Endothelial cell of umbilical vein (primary cell): Measurements from ENCODE around the gene DIAPH1. TPM values are rescaled to one million over a fixed set of nuclear protein-coding genes. Genes with fewer than 3 reads are reported as not detected.

Source experiments
- BruUV-seq: library from RNA; stranded (reverse); fragments of 400-500 nt; replicated peaks from 2 replicates; lab custom pipeline; 2021; lab: Mats Ljungman, UMichigan
- CTCF ChIA-PET: fragments of 300-600, 350-600 bp; sonication (Branson Sonifier 250); formaldehyde crosslinking; loops from one replicate; lab custom pipeline; 2021; ENCODE audit warnings: antibody characterized with exemption, inconsistent platforms; lab: Charles Lee
- POLR2A ChIA-PET: fragments of 300-600, 350-600 bp; sonication (Branson Sonifier 250); formaldehyde crosslinking; loops from one replicate; lab custom pipeline; 2021; ENCODE audit warnings: antibody characterized with exemption, inconsistent platforms; lab: Charles Lee
- DNase-seq: peaks from one replicate; pipeline ENCODE4 v3.0.0-alpha.2; 2011; ENCODE audit warnings: low read depth, low spot score
- FAIRE-seq: peaks from 2 replicates; lab custom pipeline; 2011; peaks lifted over from hg19 to GRCh38; lab: Jason Lieb, UNC
- H2AFZ ChIP-seq: 2 replicates; pipeline ENCODE4 v1.6.0; 2012; ENCODE audit warnings: low read depth, low read length, control low read depth, inconsistent platforms
- H3K27ac ChIP-seq: 2 replicates; pipeline ENCODE4 v1.5.1; 2011; ENCODE audit warnings: low read depth, mild to moderate bottlenecking, control low read depth, low read length, moderate library complexity; ENCODE audit not compliant: insufficient read depth
- H3K27me3 ChIP-seq, 2 experiments: 2 replicates each; pipeline versions ENCODE4 v1.6.0 to v1.6.1; 2011; ENCODE audit warnings: low read length in 2 of 2, mixed read lengths in 1 of 2; ENCODE audit not compliant: control insufficient read depth in 2 of 2, insufficient read depth in 2 of 2
- H3K36me3 ChIP-seq, 2 experiments: 2 replicates in 1 of 2; 3 replicates in 1 of 2; pipeline ENCODE4 v1.5.1; 2011; ENCODE audit warnings: low read length in 2 of 2, mild to moderate bottlenecking in 1 of 2, moderate library complexity in 1 of 2; ENCODE audit not compliant: control insufficient read depth in 2 of 2, insufficient read depth in 2 of 2; ENCODE audit errors: extremely low read depth in 1 of 2
- H3K4me1 ChIP-seq: 3 replicates; pipeline ENCODE4 v1.5.1; 2011; ENCODE audit warnings: mild to moderate bottlenecking, low read length; ENCODE audit not compliant: control insufficient read depth, insufficient read depth; ENCODE audit errors: extremely low read depth
- H3K4me2 ChIP-seq: 2 replicates; pipeline ENCODE4 v1.6.1; 2011; ENCODE audit warnings: low read length, control low read depth, mixed read lengths; ENCODE audit not compliant: insufficient read depth
- H3K4me3 ChIP-seq, 3 experiments: fragments of 200-600 bp in 1 of 3; sonication (generic), shearing (Covaris generic) in 1 of 3; replicated peaks in 1 of 3; 2 replicates each; pipeline ENCODE4 v1.5.1; 2011 to 2016; ENCODE audit warnings: control low read depth in 3 of 3, low read length in 3 of 3, mild to moderate bottlenecking in 2 of 3, inconsistent platforms in 1 of 3, low read depth in 1 of 3, moderate library complexity in 1 of 3; ENCODE audit not compliant: insufficient read depth in 1 of 3
- H3K79me2 ChIP-seq: 2 replicates; pipeline ENCODE4 v1.6.0; 2012; ENCODE audit warnings: low read length, inconsistent platforms; ENCODE audit not compliant: control insufficient read depth, insufficient read depth
- H3K9ac ChIP-seq: replicated peaks from 2 replicates; pipeline ENCODE3; 2011; ENCODE audit warnings: low read length, control low read depth; ENCODE audit not compliant: insufficient read depth; ENCODE audit errors: extremely low read depth
- H3K9me1 ChIP-seq: replicated peaks from 3 replicates; pipeline ENCODE4 v1.6.0; 2011; ENCODE audit warnings: mild to moderate bottlenecking, low read length; ENCODE audit not compliant: control insufficient read depth, insufficient read depth; ENCODE audit errors: extremely low read depth
- H3K9me3 ChIP-seq: replicated peaks from 2 replicates; pipeline ENCODE4 v1.5.1; 2012; ENCODE audit warnings: low read length, inconsistent platforms; ENCODE audit not compliant: control insufficient read depth, insufficient read depth
- H4K20me1 ChIP-seq: replicated peaks from 2 replicates; pipeline ENCODE3; 2011; ENCODE audit warnings: mild to moderate bottlenecking, low read length; ENCODE audit not compliant: control insufficient read depth, insufficient read depth; ENCODE audit errors: extremely low read depth
- CTCF ChIP-seq, 2 donors: IDR thresholded peaks; 1 replicate in 1 of 2; 2 replicates in 1 of 2; pipeline ENCODE4 v1.5.1; 2011; ENCODE audit warnings: low read length in 2 of 2, mild to moderate bottlenecking in 2 of 2, moderate library complexity in 2 of 2, control low read depth in 1 of 2, inconsistent platforms in 1 of 2, low read depth in 1 of 2; ENCODE audit not compliant: insufficient read depth in 1 of 2; ENCODE audit errors: extremely low read depth in 1 of 2
- EZH2 ChIP-seq: IDR thresholded peaks from 2 replicates; pipeline ENCODE4 v1.6.1; 2012; ENCODE audit warnings: borderline replicate concordance, low read depth, mild to moderate bottlenecking, moderate library complexity, low read length, inconsistent platforms; ENCODE audit not compliant: severe bottlenecking
- FOS ChIP-seq: IDR thresholded peaks from 2 replicates; pipeline ENCODE4 v1.6.1; 2011; ENCODE audit warnings: mild to moderate bottlenecking, low read length, moderate library complexity, borderline replicate concordance; ENCODE audit not compliant: insufficient read depth
- GATA2 ChIP-seq: IDR thresholded peaks from 2 replicates; pipeline ENCODE4 v1.7.0; 2011; ENCODE audit warnings: low read depth, mild to moderate bottlenecking, moderate library complexity, mixed read lengths, low read length; ENCODE audit not compliant: insufficient read length, insufficient read depth
- JUN ChIP-seq: IDR thresholded peaks from 2 replicates; pipeline ENCODE4 v1.6.1; 2011; ENCODE audit warnings: borderline replicate concordance, low read depth; ENCODE audit not compliant: insufficient read length, insufficient read depth
- MAX ChIP-seq: IDR thresholded peaks from 2 replicates; pipeline ENCODE4 v1.6.1; 2011; ENCODE audit not compliant: insufficient read depth, insufficient read length
- MYC ChIP-seq: IDR thresholded peaks from one replicate; pipeline ENCODE4 v1.6.1; 2011; ENCODE audit warnings: mild to moderate bottlenecking, low read depth, low read length
- POLR2AphosphoS5 ChIP-seq: IDR thresholded peaks from 2 replicates; pipeline ENCODE4 v1.6.1; 2012; ENCODE audit warnings: low read depth, mild to moderate bottlenecking, control low read depth, low read length, moderate library complexity; ENCODE audit not compliant: insufficient read depth
- dilution Hi-C: fragments of 300-500 bp; cut with MboI; formaldehyde crosslinking; loops from one replicate; pipeline ENCODE4 v1.15.0; 2019; ENCODE audit warnings: low sequenced_read_pairs; ENCODE audit not compliant: extremely low pct_ligation_motif_present
- intact Hi-C: fragments of 100-400 bp; cut with micrococcal nuclease; formaldehyde crosslinking; loops from one replicate; pipeline ENCODE4 v1.10.0; 2022
- polyA plus RNA-seq, 4 experiments: library from polyadenylated mRNA; depleted of rRNA in 3 of 4; stranded (reverse) in 3 of 4; unstranded in 1 of 4; fragments of >200 nt; gene quantifications; 2 replicates each; pipeline versions ENCODE4 v1.2.1 to v1.2.3, GENCODE V29; 2011 to 2012; ENCODE audit warnings: missing spikeins in 1 of 4
- total RNA-seq: library from RNA; stranded (reverse); gene quantifications from 2 replicates; pipeline ENCODE4 v1.2.3, GENCODE V29; 2021

DIAPH1 gene
- total and polyA plus RNA-seq, 2 donors (not counting 3 experiments of a cell fraction or from before 2014, with no cell fraction given), result 68.6 to 105 TPM

GRCh38 chr5:141597814-141598213 is 21.0 kb downstream of the DIAPH1 start:
- no peaks in the 10 kb centered on the region for H4K20me1 ChIP-seq
- H3K36me3 ChIP-seq, result no peaks in the 10 kb centered on the region
- H3K4me3 ChIP-seq, result no peak overlapping the region
- H2AFZ ChIP-seq, result no peak overlapping the region
- no peaks in the 10 kb centered on the region for H3K27me3 ChIP-seq
- DNase-seq, result no peak
- no peak for TF ChIP-seq MAX
- no peak for TF ChIP-seq POLR2AphosphoS5
- no peak for TF ChIP-seq JUN
- H3K9me3 ChIP-seq, result no peaks in the 10 kb centered on the region
- dilution Hi-C loops, result no loop called here
- ChIA-PET CTCF (interaction anchor here (1.1 to 3.3 kb wide), 7 partner anchors 15 to 44 kb away, joined by 3 to 53 read pairs (median 3); partner anchors contain the start of genes DIAPH1, HDAC3 and RELL2), POLR2A (no interaction called here)
- intact Hi-C loops, result no loop called here
- no peak overlapping the region for H3K9ac ChIP-seq
- H3K4me1 ChIP-seq, result peaks cover 16% of the 10 kb centered on the region
- no peak overlapping the region for H3K4me2 ChIP-seq
- no peak overlapping the region for H3K27ac ChIP-seq
- no peaks in the 10 kb centered on the region for H3K9me1 ChIP-seq
- H3K79me2 ChIP-seq, result peaks cover 41% of the 10 kb centered on the region
- no peak for FAIRE-seq
- no TSS peak for BruUV-seq

GRCh38 chr5:141597394-141597793 is 21.4 kb downstream of the DIAPH1 start:
- Histone ChIP-seq H3K27me3 (no peaks in the 10 kb centered on the region), H3K9ac (no peak overlapping the region), H3K9me1 (no peaks in the 10 kb centered on the region), H3K27ac (no peak overlapping the region), H2AFZ (no peak overlapping the region), H3K9me3 (no peaks in the 10 kb centered on the region), H3K4me1 (peaks cover 16% of the 10 kb centered on the region), H3K79me2 (peaks cover 38% of the 10 kb centered on the region), H3K36me3 (no peaks in the 10 kb centered on the region), H3K4me3 (no peak overlapping the region), H3K4me2 (no peak overlapping the region), H4K20me1 (no peaks in the 10 kb centered on the region)
- peak; percentile 9 for DNase-seq
- intact Hi-C loops, result no loop called here
- FAIRE-seq, result peak; percentile 26
- dilution Hi-C loops, result no loop called here
- ChIA-PET POLR2A (no interaction called here), CTCF (interaction anchor here (1.1 to 3.3 kb wide), 4 partner anchors 16 to 44 kb away, joined by 3 to 53 read pairs (median 3); partner anchors contain the start of gene DIAPH1)
- BruUV-seq, result no TSS peak
- TF ChIP-seq GATA2 (no peak), CTCF (IDR thresholded peaks at IDR 0.05; ENCODE audit: extremely low read depth in 1 of 2, insufficient read depth in 1 of 2, low read depth in 1 of 2, low read length in 2 of 2) (no peak), MAX (no peak), POLR2AphosphoS5 (no peak), MYC (no peak), EZH2 (no peak), FOS (no peak), JUN (no peak)
